ENCODE data around the gene DPH2.

Gene DPH2

GRCh38 chr1:43934101-43934985 is 35.5 kb upstream of the DPH2 start:
- no peak overlapping the region for H2AFZ ChIP-seq (ENCODE audit: low read length)
- H3K9me3 ChIP-seq (ENCODE audit: insufficient read depth, low read depth, low read length), result no peaks in the 10 kb centered on the region
- TF ChIP-seq EZH2phosphoT487 (IDR thresholded peaks at IDR 0.05; ENCODE audit: borderline replicate concordance), result no peak
- TF ChIP-seq CTCF (conservative IDR thresholded peaks at IDR 0.05; ENCODE audit: low read length), result peak; percentile 97
- H3K79me2 ChIP-seq (ENCODE audit: insufficient read depth, low read length), result no peaks in the 10 kb centered on the region
- no peaks in the 10 kb centered on the region for H3K9me2 ChIP-seq (replicated peaks; ENCODE audit: low read depth, low read length)
- no peak overlapping the region for H3K9ac ChIP-seq (ENCODE audit: low read depth, low read length, poor library complexity, severe bottlenecking)
- no peaks in the 10 kb centered on the region for H3K4me1 ChIP-seq (ENCODE audit: insufficient read depth, low read length, poor library complexity, severe bottlenecking)
- no peak overlapping the region for H3K4me3 ChIP-seq (ENCODE audit: low read length, poor library complexity, severe bottlenecking)
- H4K20me1 ChIP-seq (ENCODE audit: insufficient read depth, low read length, poor library complexity, severe bottlenecking), result no peaks in the 10 kb centered on the region
- H3K36me3 ChIP-seq (ENCODE audit: insufficient read depth, low read length), result no peaks in the 10 kb centered on the region
- no peak overlapping the region for H3K4me2 ChIP-seq (ENCODE audit: low read depth, low read length, poor library complexity, severe bottlenecking)
- no peaks in the 10 kb centered on the region for H3K27me3 ChIP-seq (ENCODE audit: insufficient read depth, low read length, poor library complexity, severe bottlenecking)
- H3F3A ChIP-seq (ENCODE audit: low read depth), result no peaks in the 10 kb centered on the region

GRCh38 chr1:43934986-43935324 is 34.9 kb upstream of the DPH2 start:
- no peak overlapping the region for H2AFZ ChIP-seq (ENCODE audit: low read length)
- no peaks in the 10 kb centered on the region for H4K20me1 ChIP-seq (ENCODE audit: insufficient read depth, low read length, poor library complexity, severe bottlenecking)
- H3K36me3 ChIP-seq (ENCODE audit: insufficient read depth, low read length), result no peaks in the 10 kb centered on the region
- H3K79me2 ChIP-seq (ENCODE audit: insufficient read depth, low read length), result no peaks in the 10 kb centered on the region
- H3K9me3 ChIP-seq (ENCODE audit: insufficient read depth, low read depth, low read length), result no peaks in the 10 kb centered on the region
- TF ChIP-seq EZH2phosphoT487 (IDR thresholded peaks at IDR 0.05; ENCODE audit: borderline replicate concordance), result no peak
- TF ChIP-seq CTCF (conservative IDR thresholded peaks at IDR 0.05; ENCODE audit: low read length), result peak; percentile 2; the same call in 1 of the 2 replicates
- H3K4me3 ChIP-seq (ENCODE audit: low read length, poor library complexity, severe bottlenecking), result no peak overlapping the region
- no peaks in the 10 kb centered on the region for H3K4me1 ChIP-seq (ENCODE audit: insufficient read depth, low read length, poor library complexity, severe bottlenecking)
- no peaks in the 10 kb centered on the region for H3F3A ChIP-seq (ENCODE audit: low read depth)
- H3K9me2 ChIP-seq (replicated peaks; ENCODE audit: low read depth, low read length), result no peaks in the 10 kb centered on the region
- no peaks in the 10 kb centered on the region for H3K27me3 ChIP-seq (ENCODE audit: insufficient read depth, low read length, poor library complexity, severe bottlenecking)
- H3K4me2 ChIP-seq (ENCODE audit: low read depth, low read length, poor library complexity, severe bottlenecking), result no peak overlapping the region
- no peak overlapping the region for H3K9ac ChIP-seq (ENCODE audit: low read depth, low read length, poor library complexity, severe bottlenecking)

GRCh38 chr1:43935711-43936427 is 33.9 kb upstream of the DPH2 start:
- Histone ChIP-seq H3K9me3 (ENCODE audit: insufficient read depth, low read depth, low read length) (no peaks in the 10 kb centered on the region), H3K36me3 (ENCODE audit: insufficient read depth, low read length) (no peaks in the 10 kb centered on the region), H4K20me1 (ENCODE audit: insufficient read depth, low read length, poor library complexity, severe bottlenecking) (no peaks in the 10 kb centered on the region), H2AFZ (ENCODE audit: low read length) (no peak overlapping the region), H3K4me3 (ENCODE audit: low read length, poor library complexity, severe bottlenecking) (no peak overlapping the region), H3K27me3 (ENCODE audit: insufficient read depth, low read length, poor library complexity, severe bottlenecking) (no peaks in the 10 kb centered on the region), H3K4me2 (ENCODE audit: low read depth, low read length, poor library complexity, severe bottlenecking) (no peak overlapping the region), H3K9ac (ENCODE audit: low read depth, low read length, poor library complexity, severe bottlenecking) (no peak overlapping the region), H3K79me2 (ENCODE audit: insufficient read depth, low read length) (no peaks in the 10 kb centered on the region), H3K4me1 (ENCODE audit: insufficient read depth, low read length, poor library complexity, severe bottlenecking) (no peaks in the 10 kb centered on the region), H3F3A (ENCODE audit: low read depth) (no peaks in the 10 kb centered on the region), H3K9me2 (replicated peaks; ENCODE audit: low read depth, low read length) (no peaks in the 10 kb centered on the region)
- TF ChIP-seq CTCF (conservative IDR thresholded peaks at IDR 0.05; ENCODE audit: low read length), result no peak
- TF ChIP-seq EZH2phosphoT487 (IDR thresholded peaks at IDR 0.05; ENCODE audit: borderline replicate concordance), result no peak
